ENCODE results near the gene THY1.
"Not testable (repeated sequence)": the region's sequence is repeated elsewhere in the genome, so short reads cannot be mapped to it uniquely, and the experiment has no call there.

THY1 gene

GRCh38 chr11:119422809-119423508 is at the start of gene THY1:
THY1 (minus strand) TSS chr11:119423172; CDS start chr11:119420905, 2,267 bp downstream.
- DNase-seq, result no peak

GRCh38 chr11:119472186-119472855 is 49.3 kb upstream of the THY1 start:
- DNase-seq, result no peak

GRCh38 chr11:119471329-119471728 is 48.4 kb upstream of the THY1 start:
- DNase-seq, result no peak

GRCh38 chr11:119470317-119471291 is 47.6 kb upstream of the THY1 start:
- DNase-seq, result no peak

GRCh38 chr11:119469506-119469905 is 46.5 kb upstream of the THY1 start:
- no peak for DNase-seq

GRCh38 chr11:119468511-119468910 is 45.5 kb upstream of the THY1 start:
- no peak for DNase-seq

GRCh38 chr11:119461229-119461963 is 38.4 kb upstream of the THY1 start:
- no peak for DNase-seq

- no peak for DNase-seq
Measured at GRCh38 chr11:119460582-119460981, 37.6 kb upstream of the THY1 start.

- no peak for DNase-seq
Measured at GRCh38 chr11:119460097-119460496, 37.1 kb upstream of the THY1 start.

GRCh38 chr11:119459293-119459976 is 36.5 kb upstream of the THY1 start:
- DNase-seq, result no peak

- DNase-seq, result not testable (repeated sequence)
Measured at GRCh38 chr11:119455708-119456107, 32.7 kb upstream of the THY1 start.

- not testable (repeated sequence) for DNase-seq
Measured at GRCh38 chr11:119455241-119455640, 32.3 kb upstream of the THY1 start.

- no peak for DNase-seq
Measured at GRCh38 chr11:119453881-119454280, 30.9 kb upstream of the THY1 start.

- no peak for DNase-seq
Measured at GRCh38 chr11:119450590-119451326, 27.8 kb upstream of the THY1 start.

GRCh38 chr11:119449498-119449897 is 26.5 kb upstream of the THY1 start:
- no peak for DNase-seq

- no peak for DNase-seq
Measured at GRCh38 chr11:119448380-119448779, 25.4 kb upstream of the THY1 start.

- no peak for DNase-seq
Measured at GRCh38 chr11:119447664-119448242, 24.8 kb upstream of the THY1 start.

- DNase-seq, result no peak
Measured at GRCh38 chr11:119446871-119447663, 24.1 kb upstream of the THY1 start.

- no peak for DNase-seq
Measured at GRCh38 chr11:119446434-119446833, 23.5 kb upstream of the THY1 start.

- DNase-seq, result no peak
Measured at GRCh38 chr11:119445850-119446249, 22.9 kb upstream of the THY1 start.

Measured in activated CD4-positive, alpha-beta T cell treated with anti-CD3 and anti-CD28 coated beads, Interleukin-2, amount 50 U/mL, for 1 hour (primary cell).